Neutrophil (primary cell): ENCODE results near the gene STK11.

ENCODE experiments used
- H3K27ac ChIP-seq: fragments of 200-600 bp; sonication (generic); 2 replicates; pipeline ENCODE4 v1.5.1; 2016; ENCODE audit warnings: mild to moderate bottlenecking, moderate library complexity
- H3K27me3 ChIP-seq: fragments of 200-600 bp; sonication (generic); 2 replicates; pipeline ENCODE4 v1.6.0; 2016; ENCODE audit warnings: mild to moderate bottlenecking
- H3K36me3 ChIP-seq: fragments of 200-600 bp; sonication (generic); 2 replicates; pipeline ENCODE4 v1.5.1; 2017
- H3K4me1 ChIP-seq, 2 experiments: fragments of 200-600 bp in 1 of 2; sonication (generic) in 1 of 2; 1 replicate in 1 of 2; 2 replicates in 1 of 2; pipeline versions ENCODE4 v1.5.1 to v1.6.1; 2013 to 2016; ENCODE audit warnings: low read depth in 1 of 2, low read length in 1 of 2, mild to moderate bottlenecking in 1 of 2, moderate library complexity in 1 of 2; ENCODE audit not compliant: control insufficient read depth in 1 of 2, insufficient read depth in 1 of 2
- H3K4me3 ChIP-seq, 2 experiments: fragments of 200-600 bp in 1 of 2; sonication (generic) in 1 of 2; 1 replicate in 1 of 2; 2 replicates in 1 of 2; pipeline ENCODE4 v1.5.1; 2013 to 2016; ENCODE audit warnings: low read depth in 1 of 2, low read length in 1 of 2, mild to moderate bottlenecking in 1 of 2, moderate library complexity in 1 of 2
- H3K9me3 ChIP-seq: fragments of 200-600 bp; sonication (generic); 2 replicates; pipeline ENCODE4 v1.5.1; 2016
- CTCF ChIP-seq: fragments of 200-600 bp; sonication (generic); IDR thresholded peaks from 2 replicates; pipeline ENCODE4 v1.5.1; 2016; ENCODE audit warnings: antibody characterized with exemption

Gene STK11

GRCh38 chr19:1163934-1164683 lies 41.5 kb upstream of the STK11 start:
- no peak for TF ChIP-seq CTCF
- H3K4me3 ChIP-seq, result no peak overlapping the region
- no peaks in the 10 kb centered on the region for H3K9me3 ChIP-seq
- no peaks in the 10 kb centered on the region for H3K27me3 ChIP-seq
- peaks cover 17 to 32% of the 10 kb centered on the region in 2 experiments for H3K4me1 ChIP-seq
- H3K27ac ChIP-seq, result peak overlapping the region; percentile 76
- H3K36me3 ChIP-seq, result peaks cover 32% of the 10 kb centered on the region

GRCh38 chr19:1164684-1165531 lies 40.7 kb upstream of the STK11 start:
- H3K27ac ChIP-seq, result peak overlapping the region; percentile 76
- no peak for TF ChIP-seq CTCF
- H3K4me3 ChIP-seq, result peak overlapping the region in 1 of 2 experiments; percentile 24
- no peaks in the 10 kb centered on the region for H3K9me3 ChIP-seq
- H3K4me1 ChIP-seq, result peaks cover 17 to 32% of the 10 kb centered on the region in 2 experiments
- H3K27me3 ChIP-seq, result no peaks in the 10 kb centered on the region
- H3K36me3 ChIP-seq, result peaks cover 36% of the 10 kb centered on the region

GRCh38 chr19:1166872-1167573 lies 38.6 kb upstream of the STK11 start:
- Histone ChIP-seq H3K27ac (peak overlapping the region; percentile 25), H3K27me3 (no peaks in the 10 kb centered on the region), H3K4me1 (peaks cover 29 to 36% of the 10 kb centered on the region in 2 experiments), H3K9me3 (no peaks in the 10 kb centered on the region), H3K36me3 (peaks cover 46% of the 10 kb centered on the region), H3K4me3 (no peak overlapping the region)
- no peak for TF ChIP-seq CTCF

GRCh38 chr19:1167687-1168571 lies 37.6 kb upstream of the STK11 start:
- H3K27me3 ChIP-seq, result no peaks in the 10 kb centered on the region
- H3K9me3 ChIP-seq, result no peaks in the 10 kb centered on the region
- H3K36me3 ChIP-seq, result peaks cover 46% of the 10 kb centered on the region
- H3K4me1 ChIP-seq, result peaks cover 37 to 40% of the 10 kb centered on the region in 2 experiments
- TF ChIP-seq CTCF, result no peak
- no peak overlapping the region for H3K27ac ChIP-seq
- H3K4me3 ChIP-seq, result no peak overlapping the region
